NCI-H510A treated with DMSO at 0.1 percent for 48 hours (cell line): Measurements from ENCODE around the gene JUN.
"Not testable (repeated sequence)": the region's sequence is repeated elsewhere in the genome, so short reads cannot be mapped to it uniquely, and the experiment has no call there.

ENCODE experiments used
- DNase-seq: peaks from one replicate; lab custom pipeline; 2025; lab: John Stamatoyannopoulos, UW

Gene JUN

DNA sequence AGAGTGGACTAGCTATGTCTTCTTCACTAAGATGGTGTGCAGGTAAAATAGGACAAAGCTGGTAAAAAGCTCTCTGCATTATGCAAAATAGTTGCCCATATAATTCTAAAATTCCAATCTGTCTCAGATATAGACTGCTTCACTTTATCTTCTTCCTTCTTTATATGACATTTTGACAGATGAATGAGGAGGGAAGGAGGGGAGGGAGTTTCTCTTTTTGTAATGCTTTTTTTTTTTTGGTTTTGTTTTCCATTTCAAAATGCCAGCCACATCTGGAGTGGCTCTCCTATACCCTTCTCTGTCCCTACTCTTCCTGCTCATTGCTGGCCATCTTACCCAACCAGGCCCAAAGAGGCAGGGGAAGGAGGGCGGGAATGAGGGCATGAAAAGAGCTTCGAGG, 24.2 kb upstream of the JUN start:
- no peak for DNase-seq

DNA sequence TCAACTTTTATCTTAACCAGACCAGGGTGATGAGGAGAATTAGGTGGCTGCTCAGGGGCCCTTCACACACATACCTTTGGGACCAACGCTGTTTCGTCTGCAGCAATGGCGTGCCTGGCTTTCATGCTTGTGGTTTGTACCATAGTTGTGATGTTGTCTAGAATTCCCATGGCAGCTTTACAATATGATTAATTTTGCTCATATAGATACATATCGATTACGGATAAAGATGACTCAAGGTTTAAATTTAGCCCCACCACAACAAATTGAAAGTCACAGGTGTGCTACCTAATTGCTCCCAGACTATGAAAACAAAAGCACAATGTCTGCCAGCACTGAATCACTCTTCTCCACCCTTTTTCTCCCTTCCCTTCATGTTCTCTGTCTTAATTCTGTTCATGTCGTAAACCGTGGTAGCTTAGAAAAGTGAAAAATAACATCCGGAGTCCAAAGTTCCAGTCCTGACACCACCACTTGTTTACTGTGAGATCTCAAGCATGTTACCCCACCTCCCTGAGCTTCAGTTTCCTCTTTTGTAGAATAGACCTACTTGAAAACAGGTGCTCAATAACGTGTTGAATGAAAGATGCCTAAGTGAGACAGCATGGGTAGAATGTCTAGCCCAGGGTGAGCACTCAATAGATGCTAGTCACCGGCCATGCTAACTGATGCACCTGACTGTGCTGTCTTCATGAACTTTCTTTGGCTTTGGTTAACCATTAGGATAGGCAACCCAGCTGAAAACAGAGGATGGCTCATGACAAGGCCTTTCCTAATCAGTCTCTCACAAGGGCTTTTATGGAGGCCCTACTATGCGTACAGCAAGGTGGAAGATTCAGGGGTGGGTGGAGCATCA, 22.1 kb upstream of the JUN start:
- DNase-seq = peak; percentile 83

DNA sequence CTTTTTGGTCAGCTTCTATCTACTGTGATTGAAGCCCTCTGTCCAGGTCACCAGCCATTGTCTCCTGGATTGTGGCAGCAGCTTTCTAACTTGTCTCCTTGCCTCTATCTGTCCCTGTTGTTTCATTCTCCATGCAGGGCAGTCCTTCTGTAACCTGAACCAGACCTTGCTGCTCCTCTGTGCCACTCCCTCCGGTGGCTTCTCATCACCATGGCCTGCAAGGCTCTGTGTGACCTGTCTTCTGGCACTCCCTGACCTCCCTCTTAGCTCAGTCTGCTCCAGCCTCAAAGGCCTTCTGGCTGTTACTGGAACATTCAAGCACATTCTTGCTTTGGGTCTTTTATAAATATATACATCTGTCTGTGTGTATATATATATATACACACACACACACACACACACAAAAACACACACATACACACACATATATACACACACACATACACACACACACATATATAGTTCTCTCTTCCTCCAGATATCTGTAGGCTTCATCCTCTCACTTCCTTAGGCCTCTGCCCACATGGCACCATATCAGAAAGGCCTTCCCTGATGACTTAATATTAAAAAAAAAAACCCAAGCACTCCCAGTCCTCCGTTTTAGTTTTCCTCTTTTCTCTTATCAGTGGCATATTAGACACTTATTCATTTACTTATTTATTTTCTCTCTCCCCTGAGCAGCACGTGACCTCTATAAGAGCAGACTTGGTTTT, 21.2 kb upstream of the JUN start:
- peak; percentile 77 for DNase-seq

DNA sequence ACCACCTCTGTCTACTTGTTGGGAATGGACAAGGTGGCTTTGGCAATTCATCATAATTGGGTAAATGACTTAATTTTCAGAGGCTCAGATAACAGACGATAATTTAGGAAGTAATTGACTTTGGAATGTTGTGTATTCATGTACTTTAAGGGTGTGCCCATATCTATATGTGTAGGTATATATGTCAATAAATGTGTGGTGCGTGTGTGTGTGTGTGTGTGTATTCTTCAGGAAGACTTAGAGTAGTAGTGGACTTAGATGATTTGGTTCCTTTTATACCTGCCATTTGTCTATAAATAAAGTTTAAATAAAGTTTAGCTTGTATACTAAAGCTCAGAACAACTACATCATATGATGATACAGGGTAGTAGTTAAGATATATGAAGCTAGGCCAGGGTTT, 20.0 kb upstream of the JUN start:
- DNase-seq = no peak

DNA sequence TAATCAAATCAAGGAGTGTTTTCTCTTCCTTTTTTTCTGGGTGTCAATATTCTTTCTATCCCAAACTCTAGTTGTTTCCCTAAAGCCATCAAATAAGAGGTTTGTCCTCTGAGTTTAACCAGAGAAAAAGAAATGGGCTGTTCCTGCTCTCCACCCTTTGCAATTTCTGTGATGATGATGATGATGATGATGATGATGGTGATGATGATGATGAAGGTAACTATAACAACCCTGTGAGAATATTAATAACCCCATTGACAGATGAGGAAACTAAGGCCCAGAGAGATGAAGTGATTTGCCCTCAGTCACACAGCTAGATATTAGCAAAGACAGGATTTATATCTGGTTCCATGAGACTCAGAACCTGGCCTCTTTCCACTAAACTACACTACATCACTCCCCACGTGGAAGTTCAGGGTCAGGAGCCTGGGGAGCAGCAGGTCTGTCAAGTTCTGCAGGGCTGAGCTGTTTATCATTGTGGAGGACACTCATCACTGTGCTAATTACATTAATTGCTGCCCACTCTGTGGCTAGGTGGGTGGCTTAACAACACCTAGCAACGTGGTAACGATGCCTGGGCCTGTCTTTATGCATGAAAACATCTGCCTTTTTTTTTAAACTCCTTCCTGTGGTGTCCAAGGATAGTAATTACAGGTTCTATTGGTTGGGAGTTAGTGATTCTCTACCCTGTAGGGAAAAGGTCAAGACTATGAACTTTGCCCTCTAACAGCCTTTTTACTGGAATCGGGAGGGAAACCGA, 19.0 kb upstream of the JUN start:
- DNase-seq = peak; percentile 16

DNA sequence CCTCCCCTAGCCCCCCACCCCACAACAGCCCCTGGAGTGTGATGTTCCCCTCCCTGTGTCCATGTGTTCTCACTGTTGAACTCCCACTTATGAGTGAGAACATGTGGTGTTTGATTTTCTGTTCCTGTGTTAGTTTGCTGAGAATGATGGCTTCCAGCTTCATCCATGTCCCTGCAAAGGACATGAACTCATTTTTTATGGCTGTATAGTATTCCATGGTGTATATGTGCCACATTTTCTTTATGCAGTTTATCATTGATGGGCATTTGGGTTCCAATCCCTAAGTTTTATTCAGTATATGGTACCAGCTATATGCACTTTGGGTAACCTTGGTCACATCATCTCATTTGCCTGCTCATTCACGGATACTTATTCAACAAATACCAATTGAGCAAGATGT, 17.4 kb upstream of the JUN start:
- DNase-seq = not testable (repeated sequence)

DNA sequence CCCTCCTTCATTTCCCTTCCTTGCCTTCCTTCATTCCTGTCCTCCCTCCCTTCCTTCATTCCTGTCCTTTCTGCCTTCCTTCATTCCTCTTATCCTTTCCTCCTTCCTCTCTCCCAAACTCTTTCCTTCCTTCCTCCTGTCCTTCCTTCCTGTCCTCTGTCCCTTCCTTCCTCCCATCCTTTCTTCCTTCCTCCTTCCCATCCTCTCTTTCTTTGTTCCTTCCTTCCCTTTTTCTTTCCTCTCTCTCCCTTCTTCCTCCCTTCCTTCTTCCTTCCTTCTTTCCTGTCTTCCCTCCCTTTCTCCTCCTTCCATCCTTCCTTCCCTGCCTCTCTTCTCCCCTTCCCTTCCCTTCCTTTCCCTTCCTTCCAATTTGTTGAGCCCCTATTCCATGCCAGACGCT, 15.8 kb upstream of the JUN start:
- no peak for DNase-seq

DNA sequence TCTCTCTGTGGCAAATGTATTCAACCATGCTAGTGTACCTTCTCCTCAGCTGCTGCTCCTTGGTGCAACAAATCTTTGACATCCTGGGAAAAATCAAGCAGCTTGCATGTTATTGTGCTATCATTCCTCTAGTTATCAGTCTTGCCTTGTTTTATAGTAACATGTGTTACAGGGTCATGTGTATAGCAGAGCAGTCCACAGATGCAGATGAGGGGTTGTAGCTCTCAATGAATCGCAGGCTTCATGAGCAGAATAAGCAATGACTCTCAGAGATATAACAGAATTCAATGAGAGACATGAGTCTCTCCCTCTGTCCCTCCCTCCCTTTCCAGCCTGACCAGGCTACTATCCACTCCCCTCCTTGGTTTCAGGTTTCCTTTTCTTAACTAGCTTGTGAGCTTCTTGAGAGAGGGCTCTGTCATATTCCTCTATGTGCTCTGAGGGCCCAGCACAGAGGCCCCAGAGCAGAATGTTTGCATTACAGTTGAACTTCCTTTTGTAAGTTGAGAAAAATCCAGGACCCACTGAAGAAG, 15.1 kb upstream of the JUN start:
- DNase-seq = no peak

DNA sequence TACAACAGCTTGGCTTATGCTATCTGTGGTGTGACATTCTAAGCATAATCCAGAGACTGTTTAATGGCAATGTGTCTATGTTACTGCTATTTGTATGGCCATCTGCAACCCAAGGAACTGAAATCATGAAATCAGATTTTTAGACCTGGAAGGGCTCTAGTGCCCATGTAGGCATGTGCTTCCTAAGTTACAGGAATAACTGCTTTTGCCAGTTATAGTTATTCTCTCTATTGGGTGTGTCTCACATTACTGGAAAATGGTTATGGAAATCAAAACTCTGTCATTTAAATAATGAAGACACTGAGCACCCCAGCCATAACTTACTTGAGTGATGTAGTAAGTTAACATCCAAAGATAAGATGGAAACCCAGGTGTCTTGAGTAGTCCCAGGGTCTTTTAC, 12.6 kb upstream of the JUN start:
- no peak for DNase-seq

DNA sequence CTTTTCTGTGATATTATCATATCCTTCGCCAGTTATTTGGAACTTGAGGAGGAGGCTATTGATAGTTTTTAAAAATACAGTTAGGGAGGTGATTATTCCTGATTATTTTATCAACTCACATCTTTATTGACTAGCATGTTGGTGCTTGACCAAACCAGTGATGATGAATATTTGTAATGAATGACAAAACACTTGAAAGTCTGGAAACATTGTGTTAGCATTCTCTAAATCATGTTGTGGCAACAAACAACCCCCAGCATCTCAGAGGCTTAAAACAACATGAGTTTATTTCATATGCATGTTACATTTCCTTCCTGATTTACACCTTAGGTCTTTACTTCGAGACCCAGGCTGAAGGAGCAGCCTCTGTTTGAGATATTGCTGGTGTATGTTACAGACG, 10.7 kb upstream of the JUN start:
- DNase-seq = no peak

DNA sequence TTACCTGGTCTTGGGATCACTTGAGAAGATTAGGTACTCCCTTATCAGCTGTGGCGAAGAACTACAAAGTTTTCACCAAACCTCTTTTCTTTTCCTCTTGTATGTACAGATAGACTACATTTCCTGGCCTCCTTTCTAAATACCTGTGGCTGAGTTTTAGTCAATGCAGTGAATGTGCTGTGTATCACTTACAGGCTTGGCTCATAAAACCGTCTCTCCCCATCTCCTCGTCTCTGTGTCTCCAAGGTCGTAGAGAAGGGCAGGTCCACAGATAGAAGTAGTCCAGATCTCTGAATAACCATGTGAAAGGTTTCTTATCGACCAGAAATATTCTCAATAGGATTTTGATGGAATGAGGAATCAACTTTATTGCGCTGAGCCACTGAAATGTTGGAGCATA, 9.0 kb upstream of the JUN start:
- DNase-seq = no peak

DNA sequence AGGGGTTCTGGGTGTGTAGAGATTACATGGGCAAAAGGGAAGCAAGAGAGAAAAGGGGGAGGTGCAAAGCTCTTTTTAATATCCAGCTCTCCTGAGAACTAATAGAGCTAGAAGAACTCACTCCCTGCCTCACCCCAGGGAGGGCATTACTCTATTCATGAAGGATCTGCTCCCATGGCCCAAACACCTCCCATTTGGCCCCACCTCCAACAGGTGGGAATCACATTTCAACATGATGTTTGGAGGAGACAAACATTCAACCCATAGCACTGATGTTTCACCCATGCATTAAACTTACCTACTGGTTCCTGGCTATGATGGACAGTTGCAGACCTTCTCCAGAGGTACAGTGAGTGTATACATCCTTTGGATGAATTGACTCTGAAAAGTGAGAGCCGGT, 7.3 kb upstream of the JUN start:
- DNase-seq = peak; percentile 38

DNA sequence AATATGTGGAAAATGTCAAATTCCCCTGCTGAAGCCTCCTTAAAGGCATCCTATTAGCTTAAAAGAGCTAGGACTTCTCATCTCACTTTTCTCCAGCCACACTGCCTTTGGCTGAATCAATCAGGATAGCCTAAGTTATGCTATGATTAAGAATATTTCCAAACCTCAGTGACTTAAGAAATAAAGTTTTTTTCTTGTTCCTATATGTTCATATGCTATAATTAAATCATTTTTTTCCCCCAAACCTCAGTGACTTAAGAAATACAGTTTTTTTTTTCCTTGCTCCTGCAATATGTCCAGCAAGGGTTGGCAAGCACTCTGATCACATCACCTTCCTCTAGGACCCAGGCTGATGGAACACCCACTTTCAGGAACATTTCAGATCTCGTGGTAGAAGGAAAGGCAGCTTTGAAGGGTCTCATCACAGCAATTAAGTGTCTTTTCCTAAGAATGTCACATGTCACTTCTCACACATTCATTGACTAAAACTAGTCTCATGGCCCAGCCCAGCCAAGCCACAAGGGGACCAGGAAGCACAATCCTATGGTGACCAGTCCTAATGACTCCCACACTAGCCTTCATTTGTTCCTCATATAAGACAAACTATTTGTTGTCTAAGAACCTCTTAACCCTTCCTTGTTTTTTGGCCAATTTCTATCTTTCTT, 6.3 kb upstream of the JUN start:
- DNase-seq = no peak

DNA sequence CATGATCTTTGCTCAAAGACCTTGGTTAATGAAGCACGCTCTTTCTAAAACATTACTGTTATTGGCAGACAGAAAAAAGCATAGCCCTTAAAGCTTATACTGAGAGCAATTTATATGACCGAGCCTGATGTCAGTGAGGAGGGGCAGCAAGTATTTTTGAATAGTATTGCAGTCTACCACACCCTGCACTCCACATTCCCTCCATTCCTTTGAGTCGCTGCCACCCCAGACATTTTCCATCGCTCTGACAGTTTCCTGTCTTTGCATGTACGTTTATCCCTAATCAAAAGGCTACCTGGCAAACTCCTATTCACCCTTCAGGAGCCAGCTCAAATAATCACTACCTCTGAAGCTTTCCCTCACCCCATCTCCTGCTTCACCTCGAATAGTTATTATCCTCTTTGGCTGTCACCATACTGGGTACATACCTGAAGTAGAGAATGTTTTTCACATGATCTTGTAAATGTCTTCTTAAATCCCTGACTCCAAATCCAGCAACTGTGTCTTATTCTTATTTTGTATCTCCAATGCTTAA, 5.5 kb upstream of the JUN start:
- DNase-seq = no peak

DNA sequence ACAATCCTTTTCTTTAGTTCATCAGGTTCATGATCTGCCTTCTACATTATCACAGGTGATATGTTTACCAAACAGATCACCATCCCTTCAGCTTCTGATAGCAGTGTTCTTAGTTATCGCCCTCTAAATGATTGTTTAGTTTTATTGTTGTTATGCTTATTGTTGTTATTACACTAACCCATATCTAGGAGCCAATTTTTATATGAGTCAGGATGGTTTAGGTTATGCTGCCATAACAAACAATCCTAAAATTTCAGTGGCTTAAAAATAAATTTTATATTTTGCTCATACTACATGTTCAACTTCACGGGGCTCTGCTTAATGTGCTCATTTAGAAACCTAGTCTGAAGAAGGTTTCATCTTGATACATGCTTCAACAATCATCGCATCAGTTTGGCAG, 4.4 kb upstream of the JUN start:
- no peak for DNase-seq

DNA sequence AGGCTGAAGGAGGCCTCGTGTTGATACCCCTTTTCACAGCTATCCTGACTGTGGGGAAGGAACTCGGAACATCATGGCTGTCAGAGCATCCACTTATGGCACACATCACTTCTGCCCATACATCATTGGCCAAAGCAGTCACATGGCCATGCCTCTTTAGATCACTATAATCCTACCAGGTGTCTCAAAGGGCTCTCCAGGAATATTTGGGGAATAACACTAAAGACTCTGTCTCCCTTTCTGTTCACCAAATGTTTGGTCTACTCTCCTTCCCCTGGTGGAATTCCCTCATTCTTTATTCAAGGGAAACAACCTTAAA, 3.0 kb upstream of the JUN start:
- DNase-seq = no peak

DNA sequence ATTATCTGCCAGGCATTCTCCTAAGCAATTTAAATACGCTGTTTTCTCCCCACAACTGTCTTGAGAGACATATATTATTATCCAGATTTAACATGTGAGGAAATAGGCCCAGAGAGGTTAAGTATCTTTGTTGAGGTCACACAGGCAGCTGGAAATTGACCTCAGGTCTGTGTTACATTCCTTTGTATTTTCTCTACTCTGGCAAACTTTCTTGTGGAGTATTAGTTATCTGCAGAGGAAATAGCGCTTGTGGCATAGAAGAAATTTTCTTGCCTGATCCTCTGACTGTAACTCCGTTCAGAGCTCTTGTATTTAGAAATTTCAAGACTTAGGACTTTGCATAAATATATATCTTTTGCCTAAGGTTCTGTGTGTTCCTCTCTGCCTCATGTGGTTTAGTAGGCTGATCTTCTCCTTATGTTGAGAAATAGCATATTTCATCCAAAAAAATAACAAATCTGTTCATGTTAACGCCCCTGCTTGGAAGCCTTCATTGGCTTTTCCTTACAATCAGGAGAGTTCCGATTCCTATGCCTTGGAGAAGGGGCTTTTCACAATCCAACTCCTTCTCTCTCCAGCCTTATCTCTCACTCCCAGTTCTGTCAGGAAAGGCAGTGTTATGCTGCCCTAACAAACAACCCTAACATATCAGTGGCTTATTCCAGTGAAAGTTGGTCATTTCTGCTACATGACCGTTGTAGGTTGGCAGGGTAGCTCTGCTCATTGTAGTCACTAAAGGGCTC, 2.5 kb upstream of the JUN start:
- DNase-seq = no peak

DNA sequence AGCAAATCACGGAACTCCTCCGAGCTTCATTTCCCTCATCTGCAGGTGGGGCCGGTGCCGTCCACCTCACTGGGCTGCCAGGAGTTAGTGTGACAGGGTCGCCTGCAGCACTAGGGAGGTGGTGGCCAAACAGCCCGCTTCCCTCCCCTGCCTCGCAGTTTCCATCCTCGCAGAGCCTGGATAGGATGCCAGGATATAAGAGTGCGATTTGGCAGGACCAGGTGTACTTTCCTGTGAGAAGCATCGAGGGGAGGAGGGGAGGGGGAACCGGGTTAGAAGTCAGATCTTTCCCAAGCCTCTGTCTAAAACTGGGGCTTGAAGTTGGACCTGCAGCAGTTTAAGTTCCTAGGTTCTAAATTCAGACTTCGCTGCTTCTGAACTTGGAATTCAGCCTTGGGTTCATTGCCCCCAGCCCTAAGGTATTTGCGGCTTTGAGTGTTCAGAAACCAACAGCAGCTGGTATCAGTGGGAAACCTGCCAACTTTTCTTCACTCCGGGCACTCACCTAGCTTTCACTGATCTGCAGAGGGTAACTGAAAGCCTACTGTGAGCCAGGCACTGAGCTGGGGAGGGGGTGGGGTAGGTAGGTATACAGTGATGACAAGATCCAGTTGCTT, 1.7 kb upstream of the JUN start:
- DNase-seq = peak; percentile 98

DNA sequence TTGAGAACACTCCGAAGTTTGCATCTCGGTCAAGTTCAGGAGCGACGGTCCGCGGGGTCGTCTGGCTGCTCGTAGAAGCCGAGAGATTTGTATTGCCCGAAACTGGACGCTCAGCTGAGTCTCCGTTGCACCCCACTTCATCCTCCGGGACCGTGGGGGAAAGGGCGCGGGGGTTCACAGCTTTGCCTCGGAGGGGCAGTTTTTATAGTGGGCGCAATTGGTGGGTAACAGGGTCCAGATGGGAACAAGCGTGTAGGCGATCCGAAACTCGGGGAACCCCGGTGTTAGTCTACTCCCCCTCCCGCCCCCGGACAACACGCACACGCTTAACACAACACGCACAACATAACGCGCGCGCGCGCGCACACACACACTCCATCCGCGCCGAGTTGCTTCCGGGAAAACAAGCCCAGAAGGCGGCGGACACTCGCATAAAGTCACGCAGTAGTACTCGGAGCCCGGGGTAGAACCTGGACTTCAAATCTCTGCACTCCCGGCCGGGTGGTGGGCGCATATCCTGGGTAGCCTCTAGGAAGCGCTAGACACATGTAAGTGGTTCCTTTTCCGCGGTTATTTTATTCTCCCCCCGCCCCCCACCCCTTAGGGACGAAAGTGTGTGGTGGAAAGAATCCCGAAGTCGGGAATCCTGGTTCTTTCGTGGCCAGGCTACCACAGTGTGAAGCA, 1.1 kb upstream of the JUN start:
- peak; percentile 94 for DNase-seq
